Adrenal gland (tissue), 5 donors: Measurements from ENCODE around the gene IKZF4.

Experiments used
- POLR2A ChIP-seq, 2 donors: fragments of 450-650 bp; IDR thresholded peaks; one replicate each; pipeline ENCODE4 v1.6.1; 2017; ENCODE audit warnings: antibody characterized with exemption in 2 of 2, mild to moderate bottlenecking in 2 of 2, moderate library complexity in 1 of 2
- TF ChIP-seq, protein P1 (sequence below), 6 experiments: fragments of 450-650 bp in 4 of 6; fragments of 200-600 bp in 2 of 6; sonication (generic) in 1 of 6; IDR thresholded peaks; 1 replicate in 5 of 6; 2 replicates in 1 of 6; pipeline versions ENCODE4 v1.5.1 to v1.8.0; 2016 to 2021; ENCODE audit warnings: antibody characterized with exemption in 6 of 6, mild to moderate bottlenecking in 2 of 6, moderate library complexity in 1 of 6
- donor health status: DM: no; HTN: no; CAD: no.

DNA sequence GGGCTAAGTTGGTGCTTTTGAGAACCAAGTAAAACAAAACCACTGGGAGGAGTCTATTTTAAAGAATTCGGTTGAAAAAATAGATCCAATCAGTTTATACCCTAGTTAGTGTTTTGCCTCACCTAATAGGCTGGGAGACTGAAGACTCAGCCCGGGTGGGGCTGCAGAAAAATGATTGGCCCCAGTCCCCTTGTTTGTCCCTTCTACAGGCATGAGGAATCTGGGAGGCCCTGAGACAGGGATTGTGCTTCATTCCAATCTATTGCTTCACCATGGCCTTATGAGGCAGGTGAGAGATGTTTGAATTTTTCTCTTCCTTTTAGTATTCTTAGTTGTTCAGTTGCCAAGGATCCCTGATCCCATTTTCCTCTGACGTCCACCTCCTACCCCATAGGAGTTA is 48.8 kb upstream of the IKZF4 start:
- TF ChIP-seq, protein P1, sequence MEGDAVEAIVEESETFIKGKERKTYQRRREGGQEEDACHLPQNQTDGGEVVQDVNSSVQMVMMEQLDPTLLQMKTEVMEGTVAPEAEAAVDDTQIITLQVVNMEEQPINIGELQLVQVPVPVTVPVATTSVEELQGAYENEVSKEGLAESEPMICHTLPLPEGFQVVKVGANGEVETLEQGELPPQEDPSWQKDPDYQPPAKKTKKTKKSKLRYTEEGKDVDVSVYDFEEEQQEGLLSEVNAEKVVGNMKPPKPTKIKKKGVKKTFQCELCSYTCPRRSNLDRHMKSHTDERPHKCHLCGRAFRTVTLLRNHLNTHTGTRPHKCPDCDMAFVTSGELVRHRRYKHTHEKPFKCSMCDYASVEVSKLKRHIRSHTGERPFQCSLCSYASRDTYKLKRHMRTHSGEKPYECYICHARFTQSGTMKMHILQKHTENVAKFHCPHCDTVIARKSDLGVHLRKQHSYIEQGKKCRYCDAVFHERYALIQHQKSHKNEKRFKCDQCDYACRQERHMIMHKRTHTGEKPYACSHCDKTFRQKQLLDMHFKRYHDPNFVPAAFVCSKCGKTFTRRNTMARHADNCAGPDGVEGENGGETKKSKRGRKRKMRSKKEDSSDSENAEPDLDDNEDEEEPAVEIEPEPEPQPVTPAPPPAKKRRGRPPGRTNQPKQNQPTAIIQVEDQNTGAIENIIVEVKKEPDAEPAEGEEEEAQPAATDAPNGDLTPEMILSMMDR (IDR thresholded peaks at IDR 0.05): no peak
- no peak for TF ChIP-seq POLR2A (IDR thresholded peaks at IDR 0.05)
